GM21515 (cell line): Measurements from ENCODE around the gene GMFB.
"Not testable (repeated sequence)": the region's sequence is repeated elsewhere in the genome, so short reads cannot be mapped to it uniquely, and the experiment has no call there.

Experiments
- ATAC-seq: cut with Tn5 transposase; IDR thresholded peaks from one replicate; pipeline ENCODE4 v1.9.1; 2021; ENCODE audit not compliant: unreplicated experiment

The GMFB gene

GRCh38 chr14:54459106-54459505, 29.7 kb downstream of the GMFB start:
- ATAC-seq: no peak

DNA sequence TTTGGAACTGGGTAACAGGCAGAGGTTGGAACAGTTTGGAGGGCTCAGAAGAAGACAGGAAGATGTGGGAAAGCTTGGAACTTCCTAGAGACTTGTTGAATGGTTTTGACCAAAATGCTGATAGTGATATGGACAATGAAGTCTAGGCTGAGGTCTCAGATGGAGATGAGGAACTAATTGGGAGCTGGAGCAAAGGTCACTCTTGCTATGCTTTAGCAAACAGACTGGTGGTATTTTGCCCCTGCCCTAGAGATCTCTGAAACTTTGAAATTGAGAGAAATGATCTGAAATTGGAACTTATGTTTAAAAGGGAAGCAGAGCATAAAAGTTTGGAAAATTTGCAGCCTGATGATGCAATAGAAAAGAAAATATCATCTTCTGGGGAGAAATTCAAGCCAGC, 30.2 kb downstream of the GMFB start:
- ATAC-seq: not testable (repeated sequence)

GRCh38 chr14:54457609-54457996, 31.2 kb downstream of the GMFB start:
- ATAC-seq: no peak

DNA sequence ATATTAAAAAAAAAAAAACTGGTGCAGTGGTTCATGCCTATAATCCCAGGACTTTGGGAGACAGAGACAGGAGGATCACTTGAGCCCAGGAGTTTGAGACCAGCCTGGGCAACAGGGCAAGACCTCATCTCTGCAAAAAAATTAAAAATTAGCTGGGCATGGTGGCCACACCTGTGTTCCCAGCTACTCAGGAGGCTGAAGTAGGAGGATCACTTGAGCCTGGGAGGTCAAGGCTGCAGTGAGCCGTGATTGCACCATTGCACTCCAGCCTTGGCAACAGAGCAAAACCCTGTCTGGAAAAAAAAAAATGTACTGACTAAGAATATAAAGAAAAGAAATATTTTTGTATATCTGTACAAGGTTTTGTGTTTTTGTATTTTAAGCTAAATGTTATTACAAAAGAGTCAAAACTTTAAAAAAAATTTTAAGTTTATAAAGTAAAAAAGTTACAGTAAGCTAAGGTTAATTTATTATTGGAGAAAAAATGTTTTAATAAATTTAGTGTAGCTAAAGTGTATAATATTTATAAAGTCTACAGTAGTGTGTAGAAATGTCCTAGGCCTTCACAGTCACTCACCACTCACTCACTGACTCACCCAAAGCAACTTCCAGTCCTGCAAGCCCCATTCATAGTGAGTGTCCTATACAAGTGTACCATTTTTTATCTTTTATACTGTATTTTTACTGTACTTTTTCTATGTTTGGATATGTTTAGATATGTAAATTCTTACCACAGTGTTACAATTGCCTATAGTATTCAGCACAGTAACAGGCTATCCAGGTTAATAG, 31.8 kb downstream of the GMFB start:
- not testable (repeated sequence) for ATAC-seq

DNA sequence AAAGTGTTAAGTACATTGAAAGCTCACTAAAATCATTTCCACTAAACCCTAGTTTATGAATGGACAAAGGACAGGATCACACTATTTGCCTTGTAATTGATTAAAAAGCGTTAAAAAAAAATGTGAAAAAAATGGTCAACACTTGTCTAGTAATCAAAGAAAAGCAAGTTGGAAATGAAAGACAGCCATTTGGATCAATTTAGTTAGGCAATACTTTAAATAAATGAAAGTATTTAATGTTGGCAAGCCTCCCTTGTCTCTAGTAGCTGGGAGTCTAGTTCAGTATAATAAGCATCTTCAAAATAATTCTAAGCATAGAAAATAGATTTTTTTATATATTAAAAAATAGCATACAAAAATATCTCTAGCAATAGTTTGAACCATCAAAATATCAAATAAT, 33.4 kb downstream of the GMFB start:
- ATAC-seq: no peak

DNA sequence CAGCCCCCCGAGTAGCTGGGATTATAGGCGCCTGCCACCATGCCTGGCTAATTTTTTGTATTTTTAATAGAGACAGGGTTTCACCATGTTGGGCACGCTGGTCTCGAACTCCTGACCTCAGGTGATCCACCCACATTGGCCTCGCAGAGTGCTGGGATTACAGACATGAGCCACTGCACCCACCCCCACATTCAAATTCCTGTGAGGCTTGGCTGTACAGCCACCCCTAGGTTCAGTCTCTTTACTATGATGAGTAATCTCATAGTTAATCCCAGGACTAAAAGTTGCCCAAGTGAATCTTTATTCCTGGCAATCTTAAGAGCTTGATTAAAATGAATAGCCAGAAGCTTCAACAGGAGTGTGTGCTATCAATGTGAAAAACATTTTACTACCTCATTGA, 34.8 kb downstream of the GMFB start:
- ATAC-seq: not testable (repeated sequence)

DNA sequence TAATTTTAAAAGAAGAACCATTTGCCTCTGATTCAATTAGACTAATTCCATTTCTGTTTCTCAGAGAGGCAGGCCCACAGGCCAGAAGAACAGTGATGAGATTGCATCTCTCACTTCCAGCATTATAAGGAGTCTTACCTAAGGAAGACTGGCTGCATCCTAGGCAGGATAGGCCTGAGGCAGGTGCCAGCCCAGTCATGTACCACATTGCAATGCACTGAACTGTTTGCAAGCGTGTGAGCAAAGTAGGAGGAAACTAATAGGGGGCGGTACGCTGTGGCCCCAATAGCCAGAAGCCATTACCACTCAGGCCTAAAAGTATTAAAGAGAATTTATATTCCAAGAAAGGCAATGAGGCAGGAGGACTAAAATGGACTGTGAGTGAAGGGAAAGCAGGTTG, 35.5 kb downstream of the GMFB start:
- no peak for ATAC-seq

GRCh38 chr14:54451961-54452360, 36.8 kb downstream of the GMFB start:
- no peak for ATAC-seq

GRCh38 chr14:54451121-54451601, 37.6 kb downstream of the GMFB start:
- no peak for ATAC-seq

GRCh38 chr14:54450535-54450934, 38.2 kb downstream of the GMFB start:
- peak; percentile 54 for ATAC-seq

DNA sequence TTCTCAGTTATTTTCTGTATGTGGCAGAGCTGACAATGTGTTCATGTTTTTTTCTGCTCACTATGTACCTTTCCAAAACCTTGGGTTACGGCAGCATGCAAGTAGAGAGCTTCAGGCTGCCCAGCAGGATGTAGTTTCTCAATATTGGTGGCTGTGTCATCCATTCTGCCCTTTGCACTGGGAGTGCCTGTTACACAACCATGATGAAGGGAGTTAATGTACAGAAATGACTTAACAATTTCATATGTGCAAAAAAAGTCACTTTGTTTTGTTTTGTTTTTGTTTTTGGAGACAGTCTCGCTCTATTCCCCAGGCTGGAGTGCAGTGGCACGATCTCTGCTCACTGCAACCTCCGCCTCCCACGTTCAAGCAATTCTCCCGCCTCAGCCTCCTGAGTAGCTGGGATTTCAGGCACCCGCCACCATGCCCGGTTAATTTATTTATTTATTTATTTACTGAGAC, 41.5 kb downstream of the GMFB start:
- ATAC-seq: no peak

- ATAC-seq: no peak
Observed at GRCh38 chr14:54446161-54446693, 42.6 kb downstream of the GMFB start.

- ATAC-seq: no peak
Observed at GRCh38 chr14:54444681-54445080, 44.1 kb downstream of the GMFB start.

GRCh38 chr14:54443981-54444380, 44.8 kb downstream of the GMFB start:
- no peak for ATAC-seq

- not testable (repeated sequence) for ATAC-seq
Observed at GRCh38 chr14:54442961-54443360, 45.8 kb downstream of the GMFB start.

- peak; percentile 95 for ATAC-seq
Observed at GRCh38 chr14:54440873-54441868, 47.6 kb downstream of the GMFB start, which contains the start of gene CNIH1. Gene CNIH1, minus strand, starts transcription at chr14:54441374. Its CDS starts 47 bp downstream, at chr14:54441327.

- no peak for ATAC-seq
Observed at GRCh38 chr14:54440476-54440872, 48.3 kb downstream of the GMFB start.

DNA sequence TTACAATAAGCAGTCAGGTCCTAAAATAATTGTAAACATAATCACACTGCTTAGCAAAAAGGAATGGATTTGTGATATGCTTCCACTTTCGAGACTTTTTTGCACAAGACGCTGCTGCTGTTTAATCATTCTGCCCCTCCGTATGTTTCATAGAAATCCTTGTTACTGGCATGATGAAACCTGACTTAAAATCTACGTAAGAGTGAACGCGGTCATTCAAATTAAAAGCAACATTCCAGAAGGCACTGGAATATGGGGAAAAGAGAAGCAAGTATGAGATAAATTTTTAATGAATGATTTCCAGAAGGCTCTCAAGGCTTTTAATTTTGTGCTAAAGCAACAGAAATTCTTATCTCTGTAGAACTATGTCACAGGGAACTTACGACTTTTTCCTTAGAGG, 48.7 kb downstream of the GMFB start:
- no peak for ATAC-seq

DNA sequence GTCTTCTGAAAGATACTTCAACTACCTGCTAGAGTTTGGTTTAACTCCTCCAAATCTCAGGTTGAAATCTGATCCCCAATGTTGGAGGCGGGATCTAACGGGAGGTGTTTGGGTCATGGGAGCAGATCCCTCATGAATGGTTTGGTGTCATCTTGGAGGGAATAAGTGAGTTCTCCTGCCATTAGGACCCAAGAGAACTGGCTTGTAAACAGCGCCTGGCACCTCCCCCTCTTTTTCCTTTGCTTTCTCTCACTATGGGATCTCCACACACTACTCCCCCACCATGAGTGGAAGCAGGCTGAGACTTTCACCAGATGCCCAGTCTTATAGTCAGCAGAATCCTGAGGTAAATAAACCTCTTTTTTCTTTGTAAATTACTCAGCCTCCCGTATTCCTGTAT, 50.1 kb downstream of the GMFB start:
- no peak for ATAC-seq

GRCh38 chr14:54437954-54438353, 50.8 kb downstream of the GMFB start:
- not testable (repeated sequence) for ATAC-seq

DNA sequence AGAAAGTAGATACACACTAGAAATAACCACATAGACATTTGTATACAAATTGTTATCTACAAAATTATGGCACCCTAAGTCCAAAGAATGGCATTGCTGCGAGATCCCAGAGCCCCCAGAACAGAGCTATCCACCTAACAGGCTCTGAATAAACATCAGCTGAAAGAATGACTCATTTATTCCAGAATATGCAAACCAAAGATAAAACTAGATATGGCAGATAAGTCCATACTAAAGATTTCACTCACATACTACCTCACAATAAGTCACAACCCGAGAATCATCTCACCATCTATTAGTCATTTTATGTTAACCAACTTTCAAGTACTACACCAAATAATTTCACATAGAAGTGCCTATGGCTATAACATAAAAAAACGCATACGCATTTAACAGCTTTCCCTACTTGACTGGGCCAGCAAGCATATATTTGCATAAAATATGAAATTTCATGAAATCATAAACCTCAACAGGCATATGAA, 53.2 kb downstream of the GMFB start:
- ATAC-seq: peak; percentile 47
